Muscle layer of duodenum (tissue), 2 donors: Measurements from ENCODE around the gene PDK1.

ENCODE experiments used
- H3K27ac ChIP-seq: one replicate; pipeline ENCODE4 v1.7.0; 2013; ENCODE audit warnings: mild to moderate bottlenecking, low read length
- H3K27me3 ChIP-seq: one replicate; pipeline ENCODE4 v1.7.0; 2013; ENCODE audit warnings: low read depth, mild to moderate bottlenecking, control low read depth, low read length
- H3K36me3 ChIP-seq, 2 donors: one replicate each; pipeline ENCODE4 v1.7.0; 2013; ENCODE audit warnings: low read length in 2 of 2, control low read depth in 1 of 2, mild to moderate bottlenecking in 1 of 2; ENCODE audit not compliant: insufficient read depth in 2 of 2, control insufficient read depth in 1 of 2
- H3K4me1 ChIP-seq, 2 donors: one replicate each; pipeline ENCODE4 v1.7.0; 2013; ENCODE audit warnings: low read length in 2 of 2, mild to moderate bottlenecking in 2 of 2, control low read depth in 1 of 2, moderate library complexity in 1 of 2; ENCODE audit not compliant: insufficient read depth in 2 of 2, control insufficient read depth in 1 of 2
- H3K4me3 ChIP-seq, 2 donors: one replicate each; pipeline ENCODE4 v1.7.0; 2013; ENCODE audit warnings: low read length in 2 of 2, low read depth in 1 of 2, mild to moderate bottlenecking in 1 of 2
- H3K9me3 ChIP-seq, 2 donors: one replicate each; pipeline ENCODE4 v1.7.0; 2013; ENCODE audit warnings: low read length in 2 of 2, control low read depth in 1 of 2, mild to moderate bottlenecking in 1 of 2; ENCODE audit not compliant: control insufficient read depth in 1 of 2
- donor health status: healthy.

The PDK1 gene

DNA sequence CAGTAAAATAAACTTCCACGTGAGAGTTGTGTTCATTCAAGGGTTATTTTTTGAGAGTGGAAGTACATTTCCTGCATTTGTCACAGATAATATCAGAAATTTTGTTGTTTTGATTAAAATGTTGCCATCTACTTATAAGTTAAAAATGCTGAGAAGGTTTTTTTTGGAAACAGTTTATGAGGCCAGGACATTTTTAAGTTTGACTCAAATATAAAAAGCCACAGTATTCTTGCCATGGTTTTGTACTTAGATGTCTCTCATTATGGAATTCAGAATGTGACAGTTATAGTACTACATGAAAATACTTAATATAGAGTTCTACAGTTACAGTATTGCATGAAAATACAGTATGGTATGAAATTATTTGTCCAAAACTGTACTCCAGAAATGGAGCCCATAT lies 44.1 kb downstream of the PDK1 start:
- H3K27ac ChIP-seq = no peak overlapping the region
- H3K4me1 ChIP-seq = no peaks in the 10 kb centered on the region
- H3K9me3 ChIP-seq = no peaks in the 10 kb centered on the region
- H3K4me3 ChIP-seq = no peak overlapping the region
- no peaks in the 10 kb centered on the region for H3K27me3 ChIP-seq
- H3K36me3 ChIP-seq = peaks cover 0 to 36% of the 10 kb centered on the region in 2 donors

DNA sequence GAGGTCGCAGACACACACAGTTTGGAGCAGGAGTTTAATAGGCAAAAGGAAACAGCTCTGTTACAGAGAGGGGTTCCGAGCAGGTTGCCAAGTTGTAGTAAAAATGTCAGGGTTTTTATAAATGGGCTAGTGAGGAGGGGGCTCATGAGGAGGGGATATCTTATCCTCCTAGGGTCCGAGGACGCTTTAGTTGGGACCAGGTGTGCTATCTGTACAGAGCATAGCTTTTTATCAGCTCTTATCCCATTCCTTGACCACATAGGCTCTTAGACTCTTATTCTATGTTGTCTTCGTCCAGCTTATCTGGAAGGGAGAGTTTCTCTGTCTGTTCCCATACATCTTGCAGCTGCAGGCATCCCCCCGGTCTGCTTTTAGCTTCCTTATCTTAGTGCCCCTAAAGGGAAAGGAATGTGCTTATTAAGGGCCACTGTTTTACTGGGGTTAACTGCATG lies 44.7 kb downstream of the PDK1 start:
- H3K9me3 ChIP-seq = no peaks in the 10 kb centered on the region
- H3K27ac ChIP-seq = no peak overlapping the region
- no peaks in the 10 kb centered on the region for H3K4me1 ChIP-seq
- peaks cover 0 to 35% of the 10 kb centered on the region in 2 donors for H3K36me3 ChIP-seq
- H3K4me3 ChIP-seq = no peak overlapping the region
- no peaks in the 10 kb centered on the region for H3K27me3 ChIP-seq

DNA sequence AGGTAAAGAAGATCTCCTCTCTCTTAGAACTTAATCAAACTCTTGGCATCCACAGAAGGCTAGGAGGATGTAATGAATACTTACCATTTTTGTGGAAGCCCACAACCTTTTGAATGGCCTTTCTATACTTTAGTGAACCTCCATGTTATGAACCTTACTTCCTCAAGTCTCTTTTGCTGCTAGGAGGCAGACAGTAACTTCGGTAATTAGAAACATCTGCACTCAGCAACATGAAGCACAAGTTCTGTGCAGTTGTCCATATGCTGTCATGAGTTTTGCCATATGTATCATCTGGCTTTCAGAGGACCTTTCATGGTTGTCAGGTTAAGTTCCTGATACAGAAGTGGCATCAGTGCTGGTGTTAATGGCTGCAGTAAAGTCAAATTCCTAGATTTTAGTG lies 50.4 kb downstream of the PDK1 start:
- Histone ChIP-seq H3K9me3 (no peaks in the 10 kb centered on the region), H3K4me1 (no peaks in the 10 kb centered on the region), H3K27ac (no peak overlapping the region), H3K36me3 (peaks cover 4 to 14% of the 10 kb centered on the region in 2 donors), H3K4me3 (no peak overlapping the region), H3K27me3 (no peaks in the 10 kb centered on the region)

DNA sequence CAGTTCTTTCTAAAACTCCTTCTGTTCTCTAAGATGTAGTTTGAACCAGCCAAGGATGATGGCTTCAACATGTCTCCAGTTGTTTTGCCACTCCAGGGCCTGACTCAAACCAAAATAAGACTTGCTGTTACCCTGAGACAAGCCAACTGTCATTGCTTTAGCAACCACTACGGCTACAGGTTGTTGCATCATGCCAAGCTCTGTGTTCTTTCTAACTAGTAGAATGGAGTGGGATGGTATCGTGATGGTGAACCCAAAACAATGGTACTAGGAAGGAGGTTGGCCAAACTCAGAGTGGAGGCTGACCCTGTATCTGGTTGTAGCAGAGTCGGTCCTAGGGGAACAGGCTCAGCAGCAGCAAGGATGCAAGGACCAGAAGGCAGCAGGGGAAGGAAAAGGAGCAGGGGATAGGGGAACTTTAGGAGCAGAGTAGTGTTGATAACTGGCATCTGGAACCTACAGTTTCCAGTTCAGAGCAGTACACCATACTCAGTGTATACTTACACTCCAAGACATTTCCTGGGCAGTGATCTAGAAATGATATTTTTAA lies 51.6 kb downstream of the PDK1 start:
- no peak overlapping the region for H3K4me3 ChIP-seq
- no peak overlapping the region for H3K27ac ChIP-seq
- no peaks in the 10 kb centered on the region for H3K4me1 ChIP-seq
- H3K36me3 ChIP-seq = peaks cover 4 to 6% of the 10 kb centered on the region in 2 donors
- no peaks in the 10 kb centered on the region for H3K9me3 ChIP-seq
- no peaks in the 10 kb centered on the region for H3K27me3 ChIP-seq

DNA sequence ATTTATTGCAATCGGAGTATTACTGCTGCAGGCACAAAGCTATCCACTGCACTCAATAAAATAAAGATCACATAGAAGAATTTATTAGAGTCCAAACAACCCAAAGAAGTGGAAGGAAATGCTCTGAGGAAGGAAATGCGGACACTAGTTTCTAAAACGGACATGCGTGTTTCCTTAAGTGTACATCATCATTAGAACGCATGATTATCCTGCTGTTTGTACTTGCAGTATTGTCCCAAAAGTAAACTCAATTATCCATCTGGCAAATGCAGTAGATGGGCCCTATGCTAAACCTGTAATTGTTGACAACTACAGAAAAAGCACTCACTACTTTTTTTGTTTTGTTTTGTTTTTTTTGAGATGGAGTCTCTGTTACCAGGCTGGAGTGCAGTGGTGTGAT lies 53.6 kb downstream of the PDK1 start:
- Histone ChIP-seq H3K9me3 (no peaks in the 10 kb centered on the region), H3K4me1 (peaks cover 0 to 6% of the 10 kb centered on the region in 2 donors), H3K27ac (no peak overlapping the region), H3K36me3 (peaks cover 0 to 4% of the 10 kb centered on the region in 2 donors), H3K4me3 (no peak overlapping the region), H3K27me3 (no peaks in the 10 kb centered on the region)

DNA sequence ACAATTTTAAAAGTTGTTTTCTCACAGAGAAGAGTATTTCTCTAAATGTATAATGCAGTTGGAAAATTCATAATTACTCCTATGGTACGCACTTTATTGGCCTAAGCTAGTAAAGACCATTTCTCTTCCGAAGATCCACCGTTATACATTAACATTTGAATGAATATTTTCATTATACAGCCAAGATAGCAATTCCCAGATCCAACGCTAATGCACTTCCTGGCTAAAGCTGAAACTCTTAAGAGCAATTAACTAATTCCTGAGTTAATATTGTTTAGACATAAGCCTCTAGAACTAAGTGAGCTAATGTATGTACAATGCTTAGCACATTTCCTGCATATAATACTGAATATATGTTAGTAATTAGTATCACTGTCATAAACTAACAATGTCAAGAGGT lies 56.2 kb downstream of the PDK1 start:
- Histone ChIP-seq H3K36me3 (no peaks in the 10 kb centered on the region), H3K27ac (no peak overlapping the region), H3K9me3 (no peaks in the 10 kb centered on the region), H3K4me1 (peaks cover 0 to 6% of the 10 kb centered on the region in 2 donors), H3K27me3 (no peaks in the 10 kb centered on the region), H3K4me3 (no peak overlapping the region)

DNA sequence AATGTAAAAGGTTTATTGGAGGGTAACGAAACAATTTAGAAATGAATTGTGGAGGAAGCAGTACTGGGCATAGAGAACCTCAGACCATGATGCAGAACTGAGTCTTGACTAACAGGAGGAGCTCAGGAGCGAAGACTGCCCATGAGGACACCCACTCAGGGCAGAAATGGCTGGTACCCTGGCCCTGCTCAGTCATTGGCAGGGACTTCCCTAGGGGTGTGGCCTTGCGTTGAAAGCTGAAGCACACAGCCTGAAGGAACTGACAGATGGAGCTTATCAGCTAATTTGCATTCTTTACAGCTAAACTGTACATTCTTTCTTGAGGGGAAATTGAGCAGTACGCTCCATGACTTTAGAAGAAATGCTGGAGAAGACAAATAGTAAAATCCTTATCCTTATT lies 57.1 kb downstream of the PDK1 start:
- H3K4me1 ChIP-seq = peaks cover 0 to 6% of the 10 kb centered on the region in 2 donors
- no peaks in the 10 kb centered on the region for H3K36me3 ChIP-seq
- no peak overlapping the region for H3K4me3 ChIP-seq
- no peaks in the 10 kb centered on the region for H3K27me3 ChIP-seq
- no peaks in the 10 kb centered on the region for H3K9me3 ChIP-seq
- H3K27ac ChIP-seq = no peak overlapping the region

DNA sequence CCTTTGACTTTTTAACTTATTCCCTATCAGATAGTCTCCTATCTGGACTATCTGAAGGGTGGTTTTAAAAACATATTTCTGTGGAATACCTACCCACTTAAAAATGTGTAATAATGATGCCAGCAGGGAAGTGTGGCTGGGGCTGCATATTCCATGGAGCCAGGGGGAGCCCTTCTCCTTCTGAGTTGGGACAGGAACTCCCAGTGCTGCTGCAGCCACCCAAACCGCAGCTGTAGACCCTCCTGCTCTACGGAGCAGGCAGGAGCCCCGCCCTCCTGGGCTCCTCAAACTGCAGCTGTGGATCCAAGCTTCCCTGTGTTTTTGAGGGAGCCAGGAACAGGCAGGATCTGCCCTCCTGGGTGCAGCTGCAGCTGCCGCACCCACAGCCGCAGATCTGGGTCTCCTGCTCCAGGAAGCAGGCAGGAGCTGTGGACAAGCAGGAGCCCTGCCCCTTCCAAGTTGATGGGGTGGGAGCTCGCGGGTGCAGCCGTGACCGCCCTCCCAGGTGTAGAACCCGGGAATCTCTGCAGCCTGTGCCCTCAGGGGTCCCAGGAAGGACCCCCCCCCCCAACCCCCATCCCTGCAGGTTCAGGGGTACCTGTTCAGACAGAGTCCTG lies 57.8 kb downstream of the PDK1 start:
- Histone ChIP-seq H3K27ac (no peak overlapping the region), H3K9me3 (no peaks in the 10 kb centered on the region), H3K27me3 (no peaks in the 10 kb centered on the region), H3K4me3 (no peak overlapping the region), H3K36me3 (no peaks in the 10 kb centered on the region), H3K4me1 (peaks cover 0 to 6% of the 10 kb centered on the region in 2 donors)

DNA sequence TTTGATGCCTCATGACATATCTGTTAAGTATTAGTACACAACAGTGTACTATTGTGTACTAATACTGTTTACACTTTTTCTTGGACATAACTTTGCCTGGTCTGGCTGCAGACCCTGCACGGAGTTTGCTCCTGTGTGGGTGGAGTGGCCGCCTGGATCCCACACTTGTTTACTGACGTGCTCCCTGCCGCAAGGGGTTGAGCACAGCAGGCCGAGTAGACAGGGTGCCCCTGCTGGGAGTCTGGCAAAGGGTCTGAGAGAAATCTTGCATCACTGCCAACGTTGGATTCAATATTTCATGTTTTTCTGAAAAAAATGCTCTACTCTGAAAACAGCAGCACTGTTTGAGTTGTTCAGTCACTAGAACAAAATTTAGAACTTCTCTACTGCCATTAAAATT lies 59.0 kb downstream of the PDK1 start:
- Histone ChIP-seq H3K36me3 (no peaks in the 10 kb centered on the region), H3K4me1 (peaks cover 0 to 6% of the 10 kb centered on the region in 2 donors), H3K4me3 (no peak overlapping the region), H3K9me3 (no peaks in the 10 kb centered on the region), H3K27me3 (no peaks in the 10 kb centered on the region), H3K27ac (no peak overlapping the region)

DNA sequence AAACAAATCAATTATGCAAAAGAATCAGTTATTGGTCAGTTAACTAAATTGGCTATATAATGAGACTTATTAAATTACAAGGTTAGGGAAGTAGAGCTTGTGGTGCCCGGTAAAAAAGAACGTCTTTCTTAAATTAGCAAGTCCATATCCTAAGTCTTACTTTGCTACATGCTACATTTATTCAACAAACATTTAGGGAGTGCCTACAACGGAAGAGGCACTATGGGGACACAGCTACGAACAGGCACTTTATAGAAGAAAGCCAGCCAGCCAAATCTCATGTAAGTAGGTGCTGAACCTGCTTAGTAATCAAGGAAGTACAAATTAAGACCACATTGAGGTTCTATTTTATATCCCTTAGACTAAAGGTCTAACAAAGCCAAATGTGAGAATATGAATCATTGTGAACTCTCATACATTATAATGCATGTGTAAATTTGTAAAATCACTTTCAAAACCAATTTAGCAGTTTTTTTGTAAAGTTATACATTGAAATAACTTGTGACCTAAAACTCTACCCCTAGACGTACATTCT lies 59.9 kb downstream of the PDK1 start:
- Histone ChIP-seq H3K27me3 (no peaks in the 10 kb centered on the region), H3K4me1 (peaks cover 0 to 6% of the 10 kb centered on the region in 2 donors), H3K36me3 (no peaks in the 10 kb centered on the region), H3K9me3 (no peaks in the 10 kb centered on the region), H3K27ac (no peak overlapping the region), H3K4me3 (no peak overlapping the region)

DNA sequence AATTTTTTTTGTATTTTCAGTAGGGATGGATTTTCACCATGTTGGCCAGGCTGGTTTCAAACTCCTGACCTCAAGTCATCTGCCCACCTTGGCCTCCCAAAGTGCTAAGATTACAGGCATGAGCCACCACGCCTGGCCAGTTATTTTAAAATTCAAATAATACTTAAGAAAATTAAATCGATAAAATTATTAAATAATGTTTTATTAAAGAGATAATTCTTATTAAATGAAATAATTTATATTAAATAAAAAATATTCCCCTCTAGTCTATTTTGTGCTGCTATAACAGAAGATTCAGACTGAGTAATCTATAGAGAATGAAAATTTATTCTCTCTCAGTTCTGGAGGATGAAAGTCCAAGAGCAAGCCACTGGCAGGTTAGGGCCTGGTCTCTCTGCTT lies 61.2 kb downstream of the PDK1 start:
- H3K4me3 ChIP-seq = no peak overlapping the region
- no peaks in the 10 kb centered on the region for H3K36me3 ChIP-seq
- H3K4me1 ChIP-seq = peaks cover 0 to 6% of the 10 kb centered on the region in 2 donors
- H3K27ac ChIP-seq = no peak overlapping the region
- no peaks in the 10 kb centered on the region for H3K27me3 ChIP-seq
- no peaks in the 10 kb centered on the region for H3K9me3 ChIP-seq
